ENCODE data around the gene RAD51B.

RAD51B gene

GRCh38 chr14:68704736-68705720, 885.4 kb downstream of the RAD51B start:
- DNase-seq (ENCODE audit: low spot score), result peak; percentile 73
- FAIRE-seq, result peak; percentile 68

GRCh38 chr14:68705741-68706283, 886.2 kb downstream of the RAD51B start:
- DNase-seq (ENCODE audit: low spot score) (no peak), FAIRE-seq (no peak)

- FAIRE-seq, result no peak
- DNase-seq (ENCODE audit: low spot score), result no peak
Measured at GRCh38 chr14:68707482-68707881, 887.9 kb downstream of the RAD51B start.

GRCh38 chr14:68708343-68708742, 888.8 kb downstream of the RAD51B start:
- no peak for FAIRE-seq
- no peak for DNase-seq (ENCODE audit: low spot score)

GRCh38 chr14:68709007-68709406, 889.4 kb downstream of the RAD51B start:
- FAIRE-seq (no peak), DNase-seq (ENCODE audit: low spot score) (no peak)

GRCh38 chr14:68710776-68711175, 891.2 kb downstream of the RAD51B start:
- FAIRE-seq (no peak), DNase-seq (ENCODE audit: low spot score) (no peak)

GRCh38 chr14:68711561-68712309, 892.2 kb downstream of the RAD51B start:
- no peak for FAIRE-seq
- DNase-seq (ENCODE audit: low spot score), result no peak

GRCh38 chr14:68712703-68713370, 893.3 kb downstream of the RAD51B start:
- DNase-seq (ENCODE audit: low spot score), result no peak
- no peak for FAIRE-seq

- DNase-seq (ENCODE audit: low spot score) (no peak), FAIRE-seq (no peak)
Measured at GRCh38 chr14:68713782-68714181, 894.2 kb downstream of the RAD51B start.

- DNase-seq (ENCODE audit: low spot score) (no peak), FAIRE-seq (no peak)
Measured at GRCh38 chr14:68714991-68715924, 895.7 kb downstream of the RAD51B start.

GRCh38 chr14:68716698-68717097, 897.1 kb downstream of the RAD51B start:
- DNase-seq (ENCODE audit: low spot score) (no peak), FAIRE-seq (no peak)

- DNase-seq (ENCODE audit: low spot score), result no peak
- FAIRE-seq, result no peak
Measured at GRCh38 chr14:68718023-68718990, 898.7 kb downstream of the RAD51B start.

GRCh38 chr14:68719634-68720384, 900.2 kb downstream of the RAD51B start:
- FAIRE-seq, result no peak

GRCh38 chr14:68722186-68722585, 902.6 kb downstream of the RAD51B start:
- FAIRE-seq (no peak), DNase-seq (ENCODE audit: low spot score) (no peak)

More at GRCh38 chr14:68719634-68720384, 900.2 kb downstream of the RAD51B start:
- no peak for DNase-seq (ENCODE audit: low spot score)

- FAIRE-seq (no peak), DNase-seq (ENCODE audit: low spot score) (no peak)
Measured at GRCh38 chr14:68722968-68723566, 903.5 kb downstream of the RAD51B start.

GRCh38 chr14:68723808-68724268, 904.3 kb downstream of the RAD51B start:
- no peak for FAIRE-seq

GRCh38 chr14:68724914-68725313, 905.3 kb downstream of the RAD51B start:
- FAIRE-seq, result no peak

More at GRCh38 chr14:68723808-68724268, 904.3 kb downstream of the RAD51B start:
- DNase-seq (ENCODE audit: low spot score), result no peak

More at GRCh38 chr14:68724914-68725313, 905.3 kb downstream of the RAD51B start:
- no peak for DNase-seq (ENCODE audit: low spot score)

Data from RCC 7860 (cell line).